ENCODE data around the gene LRP4. TPM values are rescaled to one million over a fixed set of nuclear protein-coding genes. Genes with fewer than 3 reads are reported as not detected.

LRP4 gene
- total and polyA plus RNA-seq, 2 of the 13 experiments (the other 11 are each of a cell fraction or from before 2014, with no cell fraction given): 4.7 to 13.3 TPM

DNA sequence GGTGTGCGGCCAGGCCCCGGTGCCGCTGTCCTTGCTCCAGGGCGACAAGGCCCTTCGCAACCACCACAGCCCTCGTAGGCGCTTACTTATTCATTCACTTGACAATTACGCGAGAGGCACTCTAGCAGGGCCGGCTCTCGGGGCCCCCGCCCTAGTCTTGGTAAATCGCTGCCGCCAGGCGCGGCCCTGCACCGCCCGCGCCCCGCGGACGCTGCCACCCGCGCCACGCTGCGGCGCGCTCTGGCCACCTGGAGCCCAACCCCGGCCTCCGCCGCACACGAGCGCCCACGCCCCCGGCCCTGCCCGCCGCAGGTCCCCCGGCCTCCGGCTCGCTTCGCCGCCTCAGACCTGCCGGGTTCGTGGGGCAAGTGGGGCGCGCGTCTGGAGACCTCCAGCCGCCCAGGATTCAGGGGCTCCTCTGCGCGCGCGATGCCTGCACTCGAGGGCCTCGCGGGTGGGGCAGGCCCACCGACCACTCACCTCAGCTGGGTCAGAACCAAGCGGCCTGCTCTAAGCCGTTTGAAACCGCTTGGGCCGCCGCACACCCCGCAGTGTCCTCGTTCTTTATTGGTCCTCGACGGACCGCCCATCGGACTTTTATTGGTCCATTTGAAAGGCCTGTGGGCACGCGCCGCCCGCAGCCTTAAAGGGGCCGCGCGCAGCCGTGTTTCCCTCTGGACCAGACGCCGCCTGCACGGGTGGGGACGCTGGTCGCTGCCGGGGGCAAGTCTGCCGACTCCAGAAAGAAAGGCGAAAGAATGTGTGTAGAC lies 72.4 kb downstream of the LRP4 start, which contains the start of gene CKAP5 (continued):
- TF ChIP-seq, protein P1, sequence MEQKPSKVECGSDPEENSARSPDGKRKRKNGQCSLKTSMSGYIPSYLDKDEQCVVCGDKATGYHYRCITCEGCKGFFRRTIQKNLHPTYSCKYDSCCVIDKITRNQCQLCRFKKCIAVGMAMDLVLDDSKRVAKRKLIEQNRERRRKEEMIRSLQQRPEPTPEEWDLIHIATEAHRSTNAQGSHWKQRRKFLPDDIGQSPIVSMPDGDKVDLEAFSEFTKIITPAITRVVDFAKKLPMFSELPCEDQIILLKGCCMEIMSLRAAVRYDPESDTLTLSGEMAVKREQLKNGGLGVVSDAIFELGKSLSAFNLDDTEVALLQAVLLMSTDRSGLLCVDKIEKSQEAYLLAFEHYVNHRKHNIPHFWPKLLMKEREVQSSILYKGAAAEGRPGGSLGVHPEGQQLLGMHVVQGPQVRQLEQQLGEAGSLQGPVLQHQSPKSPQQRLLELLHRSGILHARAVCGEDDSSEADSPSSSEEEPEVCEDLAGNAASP (CRISPR knock-in tag; IDR thresholded peaks at IDR 0.05; ENCODE audit: borderline replicate concordance): no peak
- TF ChIP-seq, protein P2, sequence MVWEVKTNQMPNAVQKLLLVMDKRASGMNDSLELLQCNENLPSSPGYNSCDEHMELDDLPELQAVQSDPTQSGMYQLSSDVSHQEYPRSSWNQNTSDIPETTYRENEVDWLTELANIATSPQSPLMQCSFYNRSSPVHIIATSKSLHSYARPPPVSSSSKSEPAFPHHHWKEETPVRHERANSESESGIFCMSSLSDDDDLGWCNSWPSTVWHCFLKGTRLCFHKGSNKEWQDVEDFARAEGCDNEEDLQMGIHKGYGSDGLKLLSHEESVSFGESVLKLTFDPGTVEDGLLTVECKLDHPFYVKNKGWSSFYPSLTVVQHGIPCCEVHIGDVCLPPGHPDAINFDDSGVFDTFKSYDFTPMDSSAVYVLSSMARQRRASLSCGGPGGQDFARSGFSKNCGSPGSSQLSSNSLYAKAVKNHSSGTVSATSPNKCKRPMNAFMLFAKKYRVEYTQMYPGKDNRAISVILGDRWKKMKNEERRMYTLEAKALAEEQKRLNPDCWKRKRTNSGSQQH (CRISPR knock-in tag; IDR thresholded peaks at IDR 0.05; ENCODE audit: low read depth): peak; percentile 56; the same call in 1 of the 2 replicates
- TF ChIP-seq ONECUT2 (CRISPR knock-in tag; IDR thresholded peaks at IDR 0.05): no peak
- no peak for TF ChIP-seq PHF5A (CRISPR knock-in tag; IDR thresholded peaks at IDR 0.05; ENCODE audit: low read depth, unreplicated experiment)
- peak; percentile 51; the same call in 1 of the 2 replicates for TF ChIP-seq NFKB2 (CRISPR knock-in tag; IDR thresholded peaks at IDR 0.05; ENCODE audit: borderline replicate concordance)
- TF ChIP-seq TARDBP (CRISPR knock-in tag; IDR thresholded peaks at IDR 0.05): peak; percentile 74; the same call in 1 of the 2 replicates
- TF ChIP-seq ZNF460 (CRISPR knock-in tag; IDR thresholded peaks at IDR 0.05; ENCODE audit: borderline replicate concordance): no peak
- no peak for TF ChIP-seq GPN1 (CRISPR knock-in tag; IDR thresholded peaks at IDR 0.05; ENCODE audit: borderline replicate concordance)
- TF ChIP-seq, protein P3, sequence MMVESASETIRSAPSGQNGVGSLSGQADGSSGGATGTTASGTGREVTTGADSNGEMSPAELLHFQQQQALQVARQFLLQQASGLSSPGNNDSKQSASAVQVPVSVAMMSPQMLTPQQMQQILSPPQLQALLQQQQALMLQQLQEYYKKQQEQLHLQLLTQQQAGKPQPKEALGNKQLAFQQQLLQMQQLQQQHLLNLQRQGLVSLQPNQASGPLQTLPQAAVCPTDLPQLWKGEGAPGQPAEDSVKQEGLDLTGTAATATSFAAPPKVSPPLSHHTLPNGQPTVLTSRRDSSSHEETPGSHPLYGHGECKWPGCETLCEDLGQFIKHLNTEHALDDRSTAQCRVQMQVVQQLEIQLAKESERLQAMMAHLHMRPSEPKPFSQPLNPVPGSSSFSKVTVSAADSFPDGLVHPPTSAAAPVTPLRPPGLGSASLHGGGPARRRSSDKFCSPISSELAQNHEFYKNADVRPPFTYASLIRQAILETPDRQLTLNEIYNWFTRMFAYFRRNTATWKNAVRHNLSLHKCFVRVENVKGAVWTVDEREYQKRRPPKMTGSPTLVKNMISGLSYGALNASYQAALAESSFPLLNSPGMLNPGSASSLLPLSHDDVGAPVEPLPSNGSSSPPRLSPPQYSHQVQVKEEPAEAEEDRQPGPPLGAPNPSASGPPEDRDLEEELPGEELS (CRISPR knock-in tag; IDR thresholded peaks at IDR 0.05): no peak
- no peak; the same call in 1 of the 2 replicates for TF ChIP-seq REL (CRISPR knock-in tag; conservative IDR thresholded peaks at IDR 0.05)
- TF ChIP-seq, protein P4, sequence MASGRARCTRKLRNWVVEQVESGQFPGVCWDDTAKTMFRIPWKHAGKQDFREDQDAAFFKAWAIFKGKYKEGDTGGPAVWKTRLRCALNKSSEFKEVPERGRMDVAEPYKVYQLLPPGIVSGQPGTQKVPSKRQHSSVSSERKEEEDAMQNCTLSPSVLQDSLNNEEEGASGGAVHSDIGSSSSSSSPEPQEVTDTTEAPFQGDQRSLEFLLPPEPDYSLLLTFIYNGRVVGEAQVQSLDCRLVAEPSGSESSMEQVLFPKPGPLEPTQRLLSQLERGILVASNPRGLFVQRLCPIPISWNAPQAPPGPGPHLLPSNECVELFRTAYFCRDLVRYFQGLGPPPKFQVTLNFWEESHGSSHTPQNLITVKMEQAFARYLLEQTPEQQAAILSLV (CRISPR knock-in tag; IDR thresholded peaks at IDR 0.05; ENCODE audit: borderline replicate concordance): peak; percentile 69; the same call in 1 of the 2 replicates
- TF ChIP-seq ZNF543 (CRISPR knock-in tag; IDR thresholded peaks at IDR 0.05): no peak
- peak; percentile 45; the same call in 1 of the 2 replicates for TF ChIP-seq ELF3 (CRISPR knock-in tag; IDR thresholded peaks at IDR 0.05)
- TF ChIP-seq MZF1 (CRISPR knock-in tag; IDR thresholded peaks at IDR 0.05; ENCODE audit: borderline replicate concordance): no peak
- no peak for TF ChIP-seq ZFP37 (CRISPR knock-in tag; IDR thresholded peaks at IDR 0.05; ENCODE audit: borderline replicate concordance)
- no peak for TF ChIP-seq GTF2F1 (IDR thresholded peaks at IDR 0.05; ENCODE audit: low read length)
- TF ChIP-seq ZNF546 (CRISPR knock-in tag; conservative IDR thresholded peaks at IDR 0.05): peak; percentile 35; the same call in 1 of the 2 replicates
- no peak for TF ChIP-seq RORA (CRISPR knock-in tag; IDR thresholded peaks at IDR 0.05)
- TF ChIP-seq ZNF331 (CRISPR knock-in tag; IDR thresholded peaks at IDR 0.05): peak; percentile 61; the same call in 1 of the 2 replicates
- TF ChIP-seq HNRNPUL1 (IDR thresholded peaks at IDR 0.05; ENCODE audit: low read depth, low read length): no peak
- TF ChIP-seq SYNCRIP (IDR thresholded peaks at IDR 0.05; ENCODE audit: insufficient read depth, low read depth, low read length): no peak
- TF ChIP-seq, protein P5, sequence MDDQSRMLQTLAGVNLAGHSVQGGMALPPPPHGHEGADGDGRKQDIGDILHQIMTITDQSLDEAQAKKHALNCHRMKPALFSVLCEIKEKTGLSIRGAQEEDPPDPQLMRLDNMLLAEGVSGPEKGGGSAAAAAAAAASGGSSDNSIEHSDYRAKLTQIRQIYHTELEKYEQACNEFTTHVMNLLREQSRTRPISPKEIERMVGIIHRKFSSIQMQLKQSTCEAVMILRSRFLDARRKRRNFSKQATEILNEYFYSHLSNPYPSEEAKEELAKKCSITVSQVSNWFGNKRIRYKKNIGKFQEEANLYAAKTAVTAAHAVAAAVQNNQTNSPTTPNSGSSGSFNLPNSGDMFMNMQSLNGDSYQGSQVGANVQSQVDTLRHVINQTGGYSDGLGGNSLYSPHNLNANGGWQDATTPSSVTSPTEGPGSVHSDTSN (CRISPR knock-in tag; IDR thresholded peaks at IDR 0.05; ENCODE audit: borderline replicate concordance): no peak
- 0 out of 2 replicates have a peak, but pooled peaks have one; percentile 30 for TF ChIP-seq ZBTB7B (CRISPR knock-in tag; IDR thresholded peaks at IDR 0.05)

All from HepG2 (cell line).